ENCODE results near the gene SSU72.
"Not testable (repeated sequence)": the region's sequence is repeated elsewhere in the genome, so short reads cannot be mapped to it uniquely, and the experiment has no call there.

SSU72 gene

GRCh38 chr1:1494311-1494710, 80.4 kb downstream of the SSU72 start:
- not testable (repeated sequence) for DNase-seq

Data from NCI-H1048 (cell line).